Measurements from ENCODE around the gene SLC8B1.

SLC8B1 gene

DNA sequence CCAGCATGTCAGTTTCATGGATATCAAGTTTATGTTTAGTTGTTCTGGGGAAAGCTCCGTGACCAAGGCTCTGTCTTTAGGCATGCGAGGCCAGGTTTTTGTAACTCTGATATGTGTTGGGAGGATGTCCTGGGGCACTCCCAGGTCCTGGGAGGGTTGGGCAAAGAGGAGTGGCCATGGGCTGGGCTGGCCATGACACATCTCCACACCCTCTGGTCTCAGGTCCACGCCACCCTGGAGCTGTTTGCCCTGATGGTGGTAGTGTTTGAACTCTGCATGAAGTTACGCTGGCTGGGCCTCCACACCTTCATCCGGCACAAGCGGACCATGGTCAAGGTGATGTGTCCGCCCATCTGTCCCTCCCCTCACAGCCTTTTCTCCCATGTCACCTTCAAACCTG lies 67.3 kb downstream of the SLC8B1 start:
- no peak for DNase-seq

DNA sequence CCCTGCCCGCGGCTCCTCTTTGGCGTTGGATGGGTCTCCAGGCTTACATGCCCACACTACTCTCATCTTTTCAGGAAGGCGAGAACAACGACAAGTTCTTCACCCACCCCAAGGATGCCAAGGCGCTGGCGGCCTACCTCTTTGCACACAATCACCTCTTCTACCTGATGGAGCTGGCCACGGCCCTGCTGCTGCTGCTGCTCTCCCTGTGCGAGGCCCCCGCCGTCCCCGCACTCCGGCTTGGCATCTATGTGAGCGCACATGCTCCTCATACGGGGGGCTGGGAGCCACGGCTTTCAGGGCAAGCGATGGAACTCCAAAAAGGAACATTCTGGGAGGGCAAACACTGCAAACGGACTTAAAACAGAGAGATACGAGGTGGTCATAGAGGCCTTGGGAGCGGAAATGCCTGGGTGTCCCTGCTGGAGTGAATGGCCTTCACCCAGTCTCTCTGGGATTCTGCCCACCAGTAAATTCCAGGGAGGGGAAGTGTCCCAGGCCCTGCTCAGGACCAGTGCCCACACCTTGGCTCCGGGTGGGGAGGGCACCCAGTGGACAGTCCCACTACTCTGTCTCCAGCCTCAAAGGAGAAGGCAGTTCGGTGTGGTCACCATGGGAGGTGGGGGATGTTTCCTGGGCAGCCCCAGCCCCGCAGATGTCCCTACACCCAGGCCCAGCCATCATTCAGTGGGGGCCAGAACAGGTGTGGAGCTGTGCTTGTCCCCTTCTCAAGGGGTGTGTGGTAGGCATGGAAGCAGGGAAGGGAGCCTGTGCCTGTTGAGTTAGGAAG lies 68.6 kb downstream of the SLC8B1 start:
- no peak for DNase-seq

DNA sequence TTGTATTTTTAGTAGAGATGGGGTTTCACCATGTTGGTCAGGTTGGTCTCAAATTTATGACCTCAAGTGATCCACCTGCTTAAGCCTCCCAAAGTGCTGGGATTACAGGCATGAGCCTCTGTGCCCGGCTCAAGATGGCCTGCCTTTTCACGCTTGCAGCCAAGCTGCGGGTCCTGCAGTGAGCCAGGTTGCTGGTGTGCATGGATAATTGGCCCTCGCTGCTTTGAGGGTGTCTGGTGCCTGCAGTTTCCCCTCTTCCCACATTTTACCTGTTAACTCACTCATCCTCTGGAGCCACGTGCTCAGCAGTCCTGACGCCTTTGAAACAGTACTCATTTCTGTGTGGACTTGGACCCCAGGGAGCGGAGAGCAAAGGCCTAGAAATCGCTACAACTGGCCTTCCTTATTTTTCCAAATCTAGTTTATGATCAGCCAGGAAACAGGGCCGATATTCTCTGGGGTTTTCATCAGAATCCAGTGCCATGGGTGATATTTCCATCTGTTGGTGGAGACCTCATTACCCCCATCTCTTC lies 71.4 kb downstream of the SLC8B1 start:
- no peak for DNase-seq

DNA sequence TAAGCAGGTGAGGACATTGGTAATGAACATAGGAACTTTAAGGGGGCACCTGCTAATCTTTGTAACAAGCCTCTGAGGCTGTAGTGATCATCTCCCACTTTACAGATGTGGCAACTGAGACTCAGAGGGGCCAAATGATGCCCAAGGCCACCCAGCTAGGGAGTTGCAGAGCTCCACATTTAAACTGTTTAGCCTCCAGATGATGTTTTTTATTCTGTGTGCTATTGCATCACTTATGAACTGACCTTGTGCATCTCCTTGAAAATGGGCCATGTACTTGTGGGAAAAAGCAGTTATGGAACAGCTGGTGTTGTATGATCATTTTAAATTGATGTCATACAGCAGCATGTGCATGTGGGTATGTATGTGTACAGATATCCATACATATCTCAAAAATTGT lies 72.2 kb downstream of the SLC8B1 start:
- no peak for DNase-seq

DNA sequence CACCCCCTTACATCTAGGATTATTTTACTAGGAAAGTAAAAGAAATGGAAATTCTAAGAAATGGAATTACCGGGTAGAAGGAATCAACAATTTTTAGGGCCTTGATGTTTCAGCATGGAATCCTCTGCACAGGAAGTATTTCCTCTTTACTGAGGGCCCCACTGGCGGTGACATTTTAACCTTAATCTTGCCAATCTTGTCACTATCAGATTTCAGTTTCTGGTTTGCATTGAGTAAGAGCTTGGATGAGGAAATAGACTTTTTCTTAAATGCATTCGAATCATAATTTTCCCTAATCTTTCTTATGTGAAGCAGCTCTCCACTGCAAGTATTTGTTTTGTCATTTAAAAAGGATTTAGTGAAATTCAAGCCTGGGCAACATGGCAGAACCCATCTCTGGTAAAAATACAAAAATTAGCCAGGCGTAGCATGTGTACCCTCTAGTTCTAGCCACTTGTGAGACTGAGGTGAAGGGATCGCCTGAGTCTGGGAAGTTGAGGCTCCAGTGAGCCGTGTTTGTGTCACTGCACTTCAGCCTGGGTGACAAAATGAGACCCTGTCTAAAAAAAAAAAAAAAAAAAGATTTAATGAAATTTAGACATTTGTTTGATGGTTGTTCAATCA lies 73.0 kb downstream of the SLC8B1 start:
- DNase-seq, result peak; percentile 19 to 23

DNA sequence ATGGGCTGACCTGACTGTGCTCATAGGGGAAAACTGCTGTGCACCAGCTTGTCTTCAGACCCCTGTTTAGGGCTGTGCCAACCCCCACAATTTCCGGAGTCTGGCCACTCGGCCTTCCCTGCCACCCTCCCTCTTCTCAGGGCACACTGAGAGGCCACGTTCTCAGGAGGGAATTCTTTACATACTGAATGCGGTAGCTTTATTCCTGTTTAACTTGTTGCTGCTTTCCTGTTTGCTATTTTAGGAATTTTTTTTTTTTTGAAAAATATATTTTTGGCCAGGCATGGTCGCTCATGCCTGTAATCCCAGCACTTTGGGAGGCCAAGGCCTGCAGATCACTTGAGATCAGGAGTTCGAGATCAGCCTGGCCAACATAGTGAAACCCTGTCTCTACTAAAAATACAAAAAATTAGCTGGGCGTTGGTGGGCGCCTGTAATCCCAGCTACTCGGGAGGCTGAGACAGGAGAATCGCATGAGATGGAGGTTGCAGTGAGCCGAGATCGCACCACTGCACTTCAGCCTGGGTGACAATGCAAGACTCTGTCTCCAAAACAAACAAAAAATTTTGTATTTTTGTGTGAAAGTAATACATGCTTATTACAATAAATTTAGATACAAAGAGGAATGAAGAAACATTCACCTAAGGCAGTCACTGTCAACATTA lies 74.1 kb downstream of the SLC8B1 start:
- DNase-seq, result no peak

DNA sequence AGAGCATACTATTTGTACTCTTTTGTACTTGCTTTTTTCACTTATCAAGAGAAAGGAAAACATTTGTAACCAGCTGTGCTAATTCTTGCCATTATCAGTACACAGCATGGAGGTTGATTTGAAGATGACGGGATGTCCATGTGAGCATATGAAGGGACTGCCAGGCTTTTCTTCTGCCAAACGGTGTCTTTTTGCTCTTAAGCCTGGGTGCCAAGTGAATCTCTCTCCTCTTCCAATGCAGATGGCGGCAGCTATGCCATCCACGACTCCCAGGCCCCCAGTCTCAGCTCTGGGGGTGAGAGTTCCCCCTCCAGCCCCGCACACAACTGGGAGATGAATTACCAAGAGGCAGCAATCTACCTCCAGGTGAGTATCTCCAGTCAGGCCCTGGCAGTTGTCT lies 74.8 kb downstream of the SLC8B1 start:
- DNase-seq, result no peak

DNA sequence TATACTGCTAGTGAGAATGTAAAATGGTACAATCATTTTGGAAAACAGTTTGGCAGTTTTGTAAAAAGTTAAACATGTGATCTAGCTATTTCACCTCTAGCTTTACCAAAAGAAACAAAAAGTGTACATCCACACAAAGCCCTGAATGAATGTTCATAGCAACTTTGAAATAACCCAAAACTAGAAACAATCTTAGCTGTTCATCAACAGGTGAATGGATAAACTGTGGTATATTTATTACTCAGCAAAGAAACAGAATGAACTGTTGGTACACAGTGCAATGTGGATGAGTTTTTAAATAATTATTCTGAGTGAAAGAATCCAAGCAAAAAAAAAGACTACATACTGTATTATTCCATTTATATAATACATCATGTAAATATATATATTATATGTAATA lies 77.3 kb downstream of the SLC8B1 start:
- DNase-seq, result no peak

DNA sequence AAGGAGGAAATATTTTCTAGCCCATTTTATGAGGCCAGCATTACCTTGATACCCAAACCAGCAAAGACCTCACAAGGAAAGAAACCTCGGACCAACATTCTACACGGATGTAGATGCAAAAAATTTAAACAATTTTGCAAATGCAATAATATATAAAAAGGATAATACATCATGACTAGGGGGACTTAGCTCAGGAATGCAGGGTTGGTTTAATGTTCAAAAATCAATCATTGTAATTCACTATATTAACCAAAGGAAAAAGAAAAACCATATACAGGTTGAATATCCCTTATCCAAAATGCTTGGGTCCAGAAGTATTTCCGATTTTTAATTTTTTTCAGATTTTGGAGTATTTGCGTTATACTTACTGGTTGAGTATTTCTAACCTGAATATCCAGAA lies 80.6 kb downstream of the SLC8B1 start:
- DNase-seq, result no peak

DNA sequence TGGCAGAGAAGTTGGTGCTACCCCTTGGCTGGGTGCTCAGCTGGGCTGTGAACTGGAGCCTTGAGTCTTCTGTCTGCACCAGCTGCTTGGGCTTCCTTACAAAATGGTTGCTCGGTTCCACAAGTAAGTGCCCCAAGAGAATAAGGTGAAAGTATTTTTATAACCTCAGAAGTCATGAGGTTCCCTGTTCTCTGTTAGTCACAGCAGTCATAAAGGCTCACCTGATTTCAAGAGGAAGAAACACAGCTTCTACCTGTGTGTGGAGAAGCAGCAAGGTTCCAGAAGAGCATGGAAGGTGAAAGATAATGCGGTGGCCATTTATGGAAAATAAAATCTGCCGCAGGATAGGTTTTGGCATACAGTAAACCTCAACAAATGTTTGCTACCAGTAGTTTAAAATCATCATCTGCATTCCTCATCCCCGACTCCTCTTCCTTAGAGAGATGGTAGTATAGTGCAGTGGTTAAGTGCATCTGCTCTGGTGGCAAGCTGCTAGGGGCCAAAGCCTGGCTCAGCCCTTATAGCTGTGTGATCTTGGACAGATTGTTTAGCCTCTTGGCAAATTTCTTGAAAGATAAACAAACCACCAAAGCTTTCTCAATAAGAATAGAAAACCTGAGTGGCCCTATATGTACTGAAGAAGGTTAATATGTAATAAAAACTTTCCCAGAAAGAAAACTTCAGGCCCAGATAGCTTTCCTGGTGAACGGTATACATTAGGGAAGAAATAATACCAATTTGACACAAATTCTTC lies 81.2 kb downstream of the SLC8B1 start:
- no peak for DNase-seq

DNA sequence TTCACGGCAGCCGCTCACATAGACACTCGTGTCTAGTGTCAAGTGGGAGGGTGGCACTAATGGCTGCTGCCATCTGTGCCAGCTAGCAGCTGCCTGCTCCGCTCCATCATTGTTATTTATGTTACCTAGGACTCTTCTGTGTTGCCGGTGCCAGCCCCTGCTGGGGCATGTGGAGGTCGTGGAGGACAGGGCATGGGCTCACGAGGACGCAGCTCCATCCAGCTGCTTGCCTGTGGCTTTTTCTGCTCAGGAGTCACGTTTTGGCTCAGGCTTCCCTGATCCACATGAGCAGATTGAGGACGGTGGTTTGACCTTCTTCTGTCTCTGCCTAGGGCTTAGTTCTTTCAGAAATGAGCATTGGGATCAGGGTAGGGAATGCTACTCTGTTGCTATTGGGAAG lies 82.4 kb downstream of the SLC8B1 start:
- DNase-seq, result no peak

DNA sequence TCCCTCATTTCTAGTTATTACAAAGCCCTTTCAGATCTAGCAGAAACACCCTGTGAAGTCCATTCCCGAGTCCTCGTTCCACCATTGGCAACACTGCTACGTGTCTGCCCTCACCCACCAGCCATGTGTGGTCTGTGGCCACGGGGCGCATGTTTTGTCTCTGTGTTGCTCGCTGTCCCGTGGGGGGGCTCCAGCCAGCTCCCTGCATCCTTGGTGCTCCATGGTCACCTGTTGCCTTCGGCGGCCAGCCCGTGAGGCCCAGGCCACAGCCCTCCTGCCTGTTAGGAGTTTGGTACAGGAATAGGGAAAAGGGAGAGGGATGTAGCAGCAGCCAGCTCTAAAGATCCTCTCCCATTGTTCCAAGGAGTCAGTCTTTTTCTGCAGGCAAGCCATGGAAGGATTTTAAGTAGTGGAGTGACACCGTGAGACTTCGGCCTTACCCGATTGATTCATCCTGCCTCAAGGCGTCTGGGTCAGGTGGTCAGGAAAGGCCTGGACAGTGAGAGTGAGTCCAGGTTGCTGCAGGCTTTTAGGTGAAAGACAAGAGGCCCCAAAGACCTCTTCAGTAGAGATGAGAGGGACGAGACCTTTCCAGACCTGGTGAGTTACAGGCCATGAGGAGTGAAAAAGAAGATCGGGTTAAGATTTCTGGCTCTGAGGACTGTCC lies 83.4 kb downstream of the SLC8B1 start:
- DNase-seq, result no peak

DNA sequence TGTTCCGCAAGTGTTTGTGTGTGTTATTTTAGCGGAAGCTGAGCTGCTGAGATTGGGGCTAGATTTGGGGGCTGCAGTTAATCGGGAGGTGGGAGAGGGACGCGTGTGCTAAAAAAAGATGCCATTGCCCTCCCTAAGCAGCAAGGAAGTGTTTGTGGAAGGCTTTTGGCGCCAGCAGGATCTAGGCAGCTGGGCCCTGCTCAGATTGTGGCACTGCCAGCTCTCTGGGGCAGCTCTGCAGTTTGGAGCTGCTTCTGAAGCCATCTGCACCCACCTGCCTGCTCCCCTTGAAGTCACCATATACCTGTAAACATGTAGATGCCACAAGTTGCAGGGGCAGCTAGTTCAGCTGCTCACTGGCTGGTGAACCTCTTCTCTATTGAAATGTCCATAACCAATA lies 84.9 kb downstream of the SLC8B1 start:
- no peak for DNase-seq

DNA sequence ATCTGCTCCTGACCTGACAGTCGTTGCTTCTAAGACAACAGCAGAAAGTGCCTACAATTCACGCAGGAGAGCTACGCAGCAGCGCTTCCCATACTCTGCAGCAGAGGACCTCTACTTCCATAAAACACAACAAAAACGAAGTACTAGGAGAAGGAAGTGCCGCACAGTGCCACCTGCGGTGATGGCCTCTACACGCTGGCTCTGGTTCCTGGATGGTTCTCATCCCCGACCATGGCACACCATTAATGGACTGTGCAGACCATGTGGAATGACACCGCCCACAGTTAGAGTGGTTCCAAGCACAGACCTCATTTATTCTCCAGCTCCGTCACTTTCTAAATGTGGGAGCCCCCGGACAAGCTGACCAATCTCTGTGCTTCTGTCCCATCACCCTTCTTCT lies 85.4 kb downstream of the SLC8B1 start:
- no peak for DNase-seq

DNA sequence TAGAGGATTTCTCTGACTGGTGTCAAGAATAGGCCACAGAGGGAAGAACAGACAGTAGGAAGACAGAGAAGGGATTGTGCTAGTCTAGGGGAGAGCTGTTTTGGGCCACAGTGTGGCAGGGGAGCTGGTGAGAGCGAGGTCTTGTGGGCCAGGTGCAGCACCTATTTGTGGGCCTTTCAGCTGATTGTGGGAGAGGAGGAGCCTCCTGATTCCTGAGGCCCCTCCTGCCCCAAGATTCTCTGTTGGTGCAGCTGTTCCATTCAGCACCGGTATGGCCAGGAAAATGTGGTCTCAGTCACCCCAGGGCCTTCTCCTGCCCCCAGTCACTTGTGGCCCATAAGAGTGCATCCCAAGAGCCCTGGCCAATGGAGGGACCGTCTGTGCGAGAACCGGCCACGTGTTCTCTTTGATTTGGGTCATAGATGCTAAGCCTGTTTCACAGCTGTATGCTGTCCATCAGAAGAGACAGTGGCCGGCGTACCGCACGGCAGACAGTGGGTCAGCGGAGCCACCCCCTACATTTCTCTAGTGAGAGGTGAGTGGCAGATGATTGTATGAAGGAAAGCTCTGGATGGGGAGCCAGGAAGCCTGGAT lies 86.0 kb downstream of the SLC8B1 start:
- DNase-seq, result no peak
